Mammary epithelial cell (primary cell): ENCODE measurements around the gene PIKFYVE.

Source experiments
- CTCF ChIP-seq, 2 donors: IDR thresholded peaks in 1 of 2; conservative IDR thresholded peaks in 1 of 2; 2 replicates each; pipeline ENCODE4 v1.5.1; 2011 to 2012; ENCODE audit warnings: inconsistent platforms in 2 of 2, low read length in 2 of 2, mild to moderate bottlenecking in 2 of 2, control low read depth in 1 of 2, low read depth in 1 of 2; ENCODE audit not compliant: insufficient read depth in 1 of 2; ENCODE audit errors: extremely low read depth in 1 of 2
- EZH2 ChIP-seq: IDR thresholded peaks from 2 replicates; pipeline ENCODE4 v1.6.1; 2012; ENCODE audit warnings: low read length, inconsistent platforms, borderline replicate concordance

DNA sequence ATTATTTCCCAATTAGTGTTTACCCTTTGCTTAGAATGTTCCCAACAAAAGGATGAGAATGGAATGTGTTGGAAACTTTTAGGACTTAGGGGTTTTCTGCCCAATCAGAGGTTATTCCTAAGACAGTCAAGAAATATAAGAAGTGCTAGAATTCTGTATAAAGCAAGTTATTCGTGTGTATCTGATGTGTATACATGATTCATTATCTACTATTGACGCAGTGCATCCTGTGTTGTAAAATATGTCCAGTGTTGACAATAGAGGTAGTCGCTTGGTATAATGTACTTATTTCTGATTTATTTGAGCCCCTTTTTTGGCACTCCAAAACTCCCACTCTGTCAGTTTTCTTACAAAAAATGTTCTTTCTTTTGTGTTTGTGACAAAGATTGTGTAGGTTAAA lies 881 bp downstream of the PIKFYVE start:
- no peak for TF ChIP-seq CTCF (conservative IDR thresholded peaks at IDR 0.05 in 1 of 2, IDR thresholded peaks at IDR 0.05 in 1 of 2; ENCODE audit: extremely low read depth in 1 of 2, insufficient read depth in 1 of 2, low read depth in 1 of 2, low read length in 2 of 2)
- TF ChIP-seq EZH2, result no peak
